ENCODE measurements around the gene TNS1. TPM values are rescaled to one million over a fixed set of nuclear protein-coding genes. Genes with fewer than 3 reads are reported as not detected.

Gene TNS1
- total RNA-seq, 1 experiment from 2014 or later: 3.4 TPM

GRCh38 chr2:217804791-217805667 is 197.8 kb downstream of the TNS1 start:
- Histone ChIP-seq H3K23ac (ENCODE audit: insufficient read length, low read depth, low read length) (no peak overlapping the region), H3K9me3 (ENCODE audit: control insufficient read depth, low read depth, low read length) (no peaks in the 10 kb centered on the region), H3K18ac (ENCODE audit: insufficient read length, low read depth, low read length) (no peak overlapping the region), H2AK5ac (ENCODE audit: insufficient read length, low read length) (no peak overlapping the region), H2BK15ac (ENCODE audit: low read depth, low read length) (no peak overlapping the region), H3K27me3 (ENCODE audit: insufficient read depth, low read length) (no peaks in the 10 kb centered on the region; the same call in 1 of the 2 replicates), H2BK12ac (ENCODE audit: insufficient read length, low read depth, low read length) (no peak overlapping the region), H2BK120ac (ENCODE audit: low read depth, low read length, poor library complexity, severe bottlenecking) (no peak overlapping the region), H4K8ac (replicated peaks; ENCODE audit: insufficient read length, low read depth, low read length) (no peak overlapping the region), H3T11ph (ENCODE audit: low read length) (no peak overlapping the region), H3K56ac (ENCODE audit: insufficient read length, low read depth, low read length) (no peak overlapping the region), H3K4me1 (ENCODE audit: insufficient read depth, low read length) (no peaks in the 10 kb centered on the region), H3K23me2 (ENCODE audit: insufficient read length, low read depth, low read length, poor library complexity, severe bottlenecking) (no peaks in the 10 kb centered on the region), H4K20me1 (ENCODE audit: control insufficient read depth, insufficient read depth, insufficient read length) (no peaks in the 10 kb centered on the region), H2AFZ (ENCODE audit: low read length) (no peak overlapping the region), H4K91ac (ENCODE audit: insufficient read length, low read depth, low read length) (no peak overlapping the region), H4K5ac (ENCODE audit: insufficient read length, low read depth, low read length) (no peak overlapping the region), H3K27ac (ENCODE audit: insufficient read length, low read depth, low read length) (no peak overlapping the region), H2BK20ac (ENCODE audit: low read depth, low read length, poor library complexity, severe bottlenecking) (no peak overlapping the region), H3K4me2 (ENCODE audit: insufficient read depth, insufficient read length, low read length) (no peak overlapping the region), H3K79me1 (ENCODE audit: insufficient read depth, low read depth, low read length, poor library complexity, severe bottlenecking) (no peaks in the 10 kb centered on the region), H2BK5ac (ENCODE audit: insufficient read length, low read length) (no peak overlapping the region), H3K79me2 (ENCODE audit: insufficient read depth, low read length) (no peaks in the 10 kb centered on the region), H3K4ac (ENCODE audit: low read depth, low read length) (no peak overlapping the region), H3K14ac (ENCODE audit: insufficient read depth, low read length) (no peak overlapping the region), H3K9ac (ENCODE audit: extremely low read depth, insufficient read length, low read length) (no peak overlapping the region)
- TF ChIP-seq CTCF (conservative IDR thresholded peaks at IDR 0.05): no peak
- Mint-ChIP-seq H3K36me3 (ENCODE audit: insufficient read depth in 1 of 3, low read depth in 3 of 3) (peaks cover 0 to 6% (median 6%) of the 10 kb centered on the region in 3 experiments; a peak in 3 of 7 replicates), H3K4me1 (peaks cover 0 to 7% of the 10 kb centered on the region in 2 experiments; a peak in 3 of 4 replicates), H3K4me3 (no peak overlapping the region), H3K27ac (no peak overlapping the region; a peak in 1 of 7 replicates), H3K27me3 (ENCODE audit: low read depth) (peaks cover 3% of the 10 kb centered on the region), H3K9me3 (peaks cover 0 to 3% of the 10 kb centered on the region in 2 experiments; a peak in 2 of 5 replicates)
- no CpG with 5 or more reads among the region's 9 CpGs for WGBS (ENCODE audit: extremely low coverage, insufficient read length, low lambda C conversion rate)
- DNase-seq: no peak
